HG02970 (cell line): ENCODE data around the gene PTPRM.

ENCODE experiments used
- ATAC-seq: cut with Tn5 transposase; IDR thresholded peaks from one replicate; pipeline ENCODE4 v1.9.1; 2021; ENCODE audit warnings: mild to moderate bottlenecking, moderate library complexity, moderate number of reproducible peaks; ENCODE audit not compliant: unreplicated experiment, low FRiP score

Gene PTPRM

DNA sequence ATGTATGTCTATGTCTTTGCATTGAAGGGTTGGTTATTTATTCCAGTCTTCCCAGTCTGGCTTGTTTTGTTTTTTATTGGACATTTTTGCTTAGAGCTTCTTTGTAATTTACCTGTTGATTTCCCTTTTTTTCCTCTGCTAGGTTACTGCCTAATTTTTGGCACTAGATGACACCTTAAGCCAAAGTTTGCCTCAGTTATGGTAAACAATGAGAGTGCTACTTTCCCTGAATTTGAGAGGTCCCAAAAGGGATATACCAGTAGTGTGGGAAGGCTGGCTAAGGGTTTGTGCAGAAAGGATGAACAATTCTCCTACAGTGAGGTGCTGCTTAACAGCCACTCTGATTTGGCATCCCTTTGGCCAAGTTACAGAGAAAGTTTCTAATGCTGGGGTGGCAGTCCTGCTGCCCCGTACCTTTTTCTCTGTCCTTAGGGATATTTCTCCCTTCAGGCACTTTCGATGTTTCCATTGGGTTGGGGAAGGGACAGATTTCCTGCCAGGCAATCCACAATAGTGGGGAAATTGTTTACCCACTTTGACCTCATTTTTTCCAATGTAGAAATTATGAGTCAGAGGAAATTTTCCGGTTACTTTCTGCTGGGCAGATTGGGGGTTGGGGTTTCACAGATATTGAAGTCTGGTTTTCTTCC is 354.9 kb downstream of the PTPRM start:
- no peak for ATAC-seq

DNA sequence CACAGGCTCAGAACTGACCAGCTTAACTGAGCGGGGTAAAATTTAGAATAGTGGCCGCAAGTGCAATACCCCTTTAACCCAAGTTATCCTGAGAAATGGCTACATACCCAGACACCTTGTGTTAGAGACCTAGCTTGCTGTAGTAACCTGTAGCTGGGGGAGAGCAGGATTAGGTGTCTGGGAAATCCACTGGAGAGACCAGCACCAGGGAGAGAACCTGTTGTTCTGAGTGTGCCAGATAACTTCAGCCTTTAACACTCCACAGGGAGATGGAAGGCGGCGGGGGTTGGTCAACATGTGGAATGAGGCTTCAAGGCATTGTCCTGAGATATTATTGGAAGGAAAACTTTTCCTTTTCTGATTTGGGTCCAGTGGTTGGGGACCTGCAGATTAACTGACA is 356.0 kb downstream of the PTPRM start:
- no peak for ATAC-seq

- ATAC-seq = no peak
Observed at GRCh38 chr18:7924616-7925015, 357.5 kb downstream of the PTPRM start.

GRCh38 chr18:7926526-7926925 is 359.4 kb downstream of the PTPRM start:
- ATAC-seq = no peak

DNA sequence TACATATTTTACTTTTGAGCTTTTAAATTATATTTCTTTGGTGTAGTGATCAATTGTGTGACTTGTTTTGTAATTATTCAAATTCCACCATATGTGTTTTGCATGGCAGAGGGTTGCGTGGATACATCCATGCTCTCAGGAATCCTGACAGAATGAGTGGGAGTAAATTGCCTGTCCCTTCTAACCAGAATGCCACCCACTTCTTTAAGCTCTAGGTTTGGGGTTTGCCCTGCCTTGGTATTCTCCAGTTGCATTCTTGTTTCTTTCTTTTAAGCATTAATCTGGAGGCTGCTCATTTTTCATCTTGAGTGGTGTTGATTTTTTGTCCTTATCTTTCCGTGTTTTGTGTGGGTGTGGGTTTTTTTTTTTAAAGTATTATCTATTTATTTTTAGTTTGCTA is 360.0 kb downstream of the PTPRM start:
- ATAC-seq = no peak

- ATAC-seq = no peak
Observed at GRCh38 chr18:7931763-7932162, 364.6 kb downstream of the PTPRM start.

- ATAC-seq = no peak
Observed at GRCh38 chr18:7937268-7937667, 370.2 kb downstream of the PTPRM start.

- ATAC-seq = no peak
Observed at GRCh38 chr18:7939521-7939920, 372.4 kb downstream of the PTPRM start.

DNA sequence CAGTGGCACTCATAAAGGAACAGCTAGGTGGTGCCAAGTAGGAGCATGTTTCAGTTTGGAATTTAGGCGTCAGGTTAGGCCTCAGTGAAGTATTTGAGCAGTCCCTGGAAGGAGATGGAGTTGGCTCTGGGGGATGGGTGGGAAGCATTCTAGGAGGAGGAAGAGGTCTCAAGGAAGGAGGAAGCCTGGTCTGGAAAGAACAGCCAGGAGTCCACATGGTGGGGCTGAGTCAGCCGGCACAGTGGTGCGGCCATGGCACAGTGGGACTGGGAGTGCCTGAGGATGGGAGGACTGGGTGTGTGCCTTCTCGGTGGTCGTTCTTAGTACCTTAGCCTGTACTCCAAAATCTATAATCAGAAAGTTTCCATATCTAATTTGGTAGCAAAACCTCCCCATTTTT is 373.3 kb downstream of the PTPRM start:
- no peak for ATAC-seq

- ATAC-seq = no peak
Observed at GRCh38 chr18:7940971-7941370, 373.9 kb downstream of the PTPRM start.

- no peak for ATAC-seq
Observed at GRCh38 chr18:7941533-7941932, 374.4 kb downstream of the PTPRM start.

GRCh38 chr18:7945882-7946281 is 378.8 kb downstream of the PTPRM start:
- ATAC-seq = no peak

DNA sequence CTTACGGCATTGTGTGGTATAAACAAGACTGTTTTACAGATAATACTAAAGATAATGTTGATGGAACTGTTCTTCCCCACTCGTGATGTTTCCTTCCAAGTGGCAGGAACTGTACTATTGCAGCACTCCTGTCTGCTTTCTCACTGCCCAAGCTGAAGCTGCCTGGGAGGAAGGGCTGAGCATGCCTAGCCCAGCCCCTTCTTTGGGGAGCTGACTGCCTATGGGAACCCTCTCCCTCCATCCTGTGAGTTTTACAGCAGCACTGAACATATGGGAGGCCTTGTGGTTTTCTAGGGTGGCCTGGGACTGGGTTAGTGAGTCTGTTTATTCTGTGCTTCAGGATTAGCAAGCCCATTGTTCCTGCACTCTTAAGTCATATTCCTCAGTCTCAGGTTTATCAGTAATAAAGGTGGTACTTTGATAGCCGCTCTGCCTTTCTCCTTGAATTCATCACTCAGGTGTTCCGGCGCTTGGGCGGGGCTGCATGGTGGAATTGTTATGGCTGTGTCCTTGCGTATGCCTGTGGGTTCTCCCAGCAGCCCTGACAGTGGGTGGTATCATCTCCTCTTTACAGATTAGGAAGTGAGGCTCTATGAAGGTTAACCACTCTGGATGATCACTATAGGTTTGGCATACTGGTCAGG is 379.7 kb downstream of the PTPRM start:
- ATAC-seq = no peak

DNA sequence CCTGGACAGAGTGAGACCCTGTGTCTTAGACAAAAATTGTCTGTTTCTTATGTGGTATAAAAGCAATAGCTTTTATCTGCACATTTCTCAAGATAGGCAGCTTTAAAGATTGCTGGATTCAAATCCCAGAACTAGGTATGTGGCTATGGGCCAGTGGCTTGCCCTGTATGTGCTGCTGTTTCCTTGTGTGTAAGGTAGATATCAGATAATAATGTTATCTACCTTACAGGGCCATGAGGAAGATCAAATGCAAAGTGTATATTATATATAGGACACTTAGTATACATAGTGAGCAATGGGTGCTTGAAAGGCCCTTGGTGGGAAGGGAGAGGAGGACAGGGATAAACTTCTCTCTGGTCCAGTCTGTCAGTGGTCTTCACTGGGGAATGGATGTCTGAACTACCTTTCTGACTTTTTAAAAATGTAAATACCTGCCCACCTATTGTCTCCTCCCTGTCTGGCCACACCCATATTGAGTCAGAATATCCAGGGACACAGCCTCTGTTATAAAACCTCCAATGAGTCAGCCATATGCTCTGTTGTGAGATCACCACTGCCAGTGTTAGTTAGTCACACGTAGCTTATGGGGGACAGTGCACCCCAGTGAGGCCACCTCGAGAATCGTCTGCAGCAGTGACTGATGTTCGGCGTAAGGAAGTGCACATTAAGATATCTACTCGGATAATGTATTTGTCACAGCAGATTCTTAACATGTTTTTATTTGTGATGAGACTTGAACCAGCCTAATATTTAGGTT is 383.4 kb downstream of the PTPRM start:
- no peak for ATAC-seq

DNA sequence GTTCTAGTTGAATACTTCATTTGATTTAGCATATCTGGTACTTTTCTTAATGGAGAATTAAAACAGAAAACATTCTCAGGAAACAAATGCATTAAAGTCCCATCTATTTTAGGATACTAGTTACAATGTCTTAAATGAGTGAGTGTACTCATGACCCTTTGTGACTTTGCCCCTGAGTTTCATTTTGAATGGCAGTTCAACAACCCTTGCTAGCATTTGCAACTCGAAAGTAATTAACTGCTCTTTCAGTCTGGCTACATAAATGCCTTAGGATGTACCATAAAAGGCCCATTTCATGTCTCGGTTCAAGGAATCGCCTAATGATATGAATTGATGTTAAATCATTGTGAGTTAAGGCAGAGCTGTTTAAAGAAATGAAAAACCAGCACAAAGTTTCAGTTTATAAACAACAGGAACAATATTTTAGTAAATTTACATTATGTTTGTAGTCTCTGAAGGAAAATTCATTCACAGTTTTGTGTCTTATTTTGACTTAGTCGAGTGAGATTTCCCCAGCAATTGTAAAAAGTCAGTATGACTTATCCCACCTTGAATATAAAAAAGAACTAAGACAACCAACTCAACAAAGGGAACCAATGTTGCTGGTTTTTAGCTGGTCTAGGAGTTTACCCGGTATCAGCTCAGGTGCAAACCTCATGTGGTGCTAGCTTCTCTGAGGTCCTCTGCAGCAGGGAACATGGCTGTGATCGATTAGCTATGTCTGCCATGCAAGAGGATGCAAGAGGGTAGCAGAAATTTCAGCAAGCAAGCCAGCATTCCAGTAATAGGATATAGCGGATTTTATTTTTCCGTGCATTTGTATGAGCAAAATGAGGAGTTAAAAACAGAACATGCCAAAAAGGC is 386.2 kb downstream of the PTPRM start:
- no peak for ATAC-seq

- ATAC-seq = no peak
Observed at GRCh38 chr18:7954238-7954637, 387.1 kb downstream of the PTPRM start.

DNA sequence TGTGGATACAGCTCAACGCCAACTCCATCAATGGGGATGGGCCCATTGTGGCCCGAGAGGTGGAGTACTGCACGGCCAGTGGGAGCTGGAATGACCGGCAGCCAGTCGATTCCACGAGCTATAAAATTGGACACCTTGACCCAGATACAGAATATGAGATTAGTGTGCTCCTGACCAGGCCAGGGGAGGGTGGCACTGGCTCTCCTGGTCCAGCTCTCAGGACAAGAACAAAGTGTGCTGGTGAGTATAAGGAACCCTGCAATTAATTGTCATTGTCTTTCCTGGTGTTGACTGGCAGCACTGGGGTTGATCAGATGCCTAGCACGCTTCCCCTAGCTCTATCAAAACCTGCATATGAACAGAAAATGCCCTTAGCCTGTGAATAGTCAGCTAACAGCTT is 388.1 kb downstream of the PTPRM start:
- no peak for ATAC-seq

DNA sequence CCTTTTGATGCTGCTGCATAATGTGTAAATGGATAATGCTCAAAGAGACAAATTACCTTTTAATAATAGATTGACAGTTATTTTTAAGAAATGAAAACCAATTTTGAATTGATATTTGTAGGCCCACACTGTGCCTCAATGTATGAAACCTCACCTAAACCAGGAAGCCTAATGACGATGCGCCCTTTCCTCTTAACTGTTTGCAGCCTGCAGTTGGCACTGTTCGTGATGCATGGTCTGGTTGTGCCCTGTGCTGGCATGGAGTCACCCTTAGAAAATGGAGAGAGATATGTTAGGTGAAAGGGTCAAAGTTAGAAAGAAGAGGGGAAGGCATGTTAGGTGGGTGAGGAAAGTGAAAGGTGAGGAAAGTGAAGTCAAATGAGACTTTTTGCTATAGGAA is 390.2 kb downstream of the PTPRM start:
- ATAC-seq = no peak

GRCh38 chr18:7958081-7958896 is 391.2 kb downstream of the PTPRM start:
- ATAC-seq = no peak

- ATAC-seq = no peak
Observed at GRCh38 chr18:7958897-7959146, 391.7 kb downstream of the PTPRM start.
